Heart right ventricle (tissue), 16 donors: ENCODE data around the gene SWAP70. TPM values are rescaled to one million over a fixed set of nuclear protein-coding genes. Genes with fewer than 3 reads are reported as not detected.

ENCODE experiments used
- ATAC-seq, 8 donors: fragments of 200-7000 bp; cut with Tn5 transposase; one replicate each; pipeline ENCODE4 v1.9.1; 2020; ENCODE audit warnings: mild to moderate bottlenecking in 8 of 8, moderate library complexity in 8 of 8, moderate number of reproducible peaks in 1 of 8
- DNase-seq, 2 donors: peaks; one replicate each; pipeline ENCODE4 v3.0.0-alpha.2; 2020
- H3K27ac ChIP-seq, 10 donors: fragments of 200-600 bp; sonication (generic) in 2 of 10; one replicate each; pipeline versions ENCODE4 v1.5.0 to v1.8.0; 2020 to 2022; ENCODE audit warnings: mild to moderate bottlenecking in 3 of 10
- H3K27me3 ChIP-seq, 7 donors: fragments of 200-600 bp; one replicate each; pipeline ENCODE4 v1.8.0; 2021 to 2022; ENCODE audit warnings: mild to moderate bottlenecking in 2 of 7
- H3K36me3 ChIP-seq, 9 donors: fragments of 200-600 bp; sonication (generic) in 1 of 9; one replicate each; pipeline versions ENCODE4 v1.5.0 to v1.8.0; 2020 to 2022; ENCODE audit warnings: mild to moderate bottlenecking in 2 of 9
- H3K4me1 ChIP-seq, 9 donors: fragments of 200-600 bp; sonication (generic) in 1 of 9; one replicate each; pipeline versions ENCODE4 v1.5.0 to v1.8.0; 2020 to 2022; ENCODE audit warnings: mild to moderate bottlenecking in 4 of 9
- H3K4me3 ChIP-seq, 10 donors: fragments of 200-600 bp; sonication (generic) in 2 of 10; one replicate each; pipeline versions ENCODE4 v1.5.0 to v1.8.0; 2020 to 2022; ENCODE audit warnings: mild to moderate bottlenecking in 7 of 10, moderate library complexity in 2 of 10
- H3K9me3 ChIP-seq, 11 donors: fragments of 200-600 bp in 10 of 11; sonication (generic) in 2 of 11; one replicate each; pipeline versions ENCODE4 v1.5.0 to v1.8.0; 2013 to 2022; ENCODE audit warnings: mild to moderate bottlenecking in 2 of 11, control low read depth in 1 of 11, moderate library complexity in 1 of 11
- CTCF ChIP-seq, 9 donors: fragments of 200-600 bp; sonication (generic) in 2 of 9; IDR thresholded peaks; one replicate each; pipeline versions ENCODE4 v1.5.0 to v1.8.0; 2021 to 2022; ENCODE audit warnings: antibody characterized with exemption in 9 of 9, mild to moderate bottlenecking in 5 of 9, moderate library complexity in 1 of 9
- WGBS, 2 donors: extraction: QIAGEN DNeasy Blood & Tissue Kit; methylation state at CpG; one replicate each; pipeline ENCODE4 v1.1.7; 2013; ENCODE audit warnings: inconsistent platforms in 1 of 2; 5-methylcytosine and 5-hydroxymethylcytosine counted together
- intact Hi-C, 10 donors: fragments of 100-400 bp; cut with DNase I; formaldehyde crosslinking; loops; one replicate each; pipeline versions ENCODE4 v1.11.1 to v1.14.2; 2022
- polyA plus RNA-seq, 2 donors: library from polyadenylated mRNA; stranded (reverse); fragments of 200-250 nt; gene quantifications; one replicate each; pipeline ENCODE4 v1.2.3, GENCODE V29; 2013
- total RNA-seq, 10 donors: library from RNA; stranded (reverse); fragmentation: NEBNext Ultra II Directional in 3 of 10; extraction: Animal tissue kit (Norgen Biotek cat#: 25700) in 3 of 10; gene quantifications; one replicate each; pipeline versions ENCODE4 v1.2.1 to v1.2.4, GENCODE V29; 2021 to 2023
- donor health status: Arrhythmogenic right ventricular cardiomyopathy.
- donor health status: ischemic (EF 13 %, LVEDD 7.1; RV severe dilation, severe dysfunction).
- donor health status: healthy with polysubstance abuse.
- donor health status: DM: no; HTN: yes; CAD: no.
- donor health status: DM: no; HTN: no; CAD: no.
- donor health status: ischemic (EF 25% LVEDD 6.9; RV normal size, moderate dysfunction).
- donor health status: ischemic (EF 25% LVEDD 5.7; RV mildly dilated, moderate dysfunction).
- donor health status: healthy.
- donor health status: DM: yes; HTN: yes; CAD: no.
- donor health status: Ischemic cardiomyopathy.
- donor health status: ischemic (EF 35%, LVEDD 5.7; RV mildly dilated, moderate dysfunction).
- donor health status: nonischemic (EF 11% LVEDD 7.7; RV severe dilation, severe dysfunction).
- donor health status: DM: yes; HTN: yes; CAD: no.
- donor health status: PGD.
- donor health status: ischemic (EF 29% LVEDD 5.4; RV normal size, mild dysfunction).
- donor health status: nonischemic (EF 23%, LVEDD 6.1; RV moderate dilation, normal function).

SWAP70 gene
- total and polyA plus RNA-seq, 12 donors = 7.8 to 33.4 (median 19.6) TPM

- TF ChIP-seq CTCF (IDR thresholded peaks at IDR 0.05) = no peak
- Histone ChIP-seq H3K27ac (peak overlapping the region in 8 of 10 donors; percentile 13 to 84 (median 70)), H3K4me3 (no peak overlapping the region), H3K4me1 (peaks cover 7 to 39% (median 34%) of the 10 kb centered on the region in 9 donors), H3K27me3 (no peaks in the 10 kb centered on the region), H3K9me3 (no peaks in the 10 kb centered on the region), H3K36me3 (peaks cover 0 to 35% (median 10%) of the 10 kb centered on the region in 9 donors)
- peak in 7 of 8 donors; percentile 62 to 89 (median 86) for ATAC-seq
- no peak for DNase-seq
- intact Hi-C loops = no loop called here
- 40 to 41% methylated on average over 3 of the region's 3 CpGs for WGBS, 2 donors
Measured at GRCh38 chr11:9802291-9802861, 138.5 kb downstream of the SWAP70 start.

Other genes with a start within 250 kb of the SWAP70 start
- 10 to 100 TPM; 11.7 to 28.8 (median 17.6) TPM for gene ZNF143, start 203.1 kb upstream of the SWAP70 start, total RNA-seq
- 10 to 100 TPM in 1 of 2 donors, 1 to 10 TPM in 1; 6.1 to 19.4 TPM for gene ZNF143, start 203.1 kb upstream of the SWAP70 start, polyA plus RNA-seq
- gene WEE1, start 90.4 kb upstream of the SWAP70 start, total RNA-seq = 100 to 1,000 TPM in 2 of 10 donors, 10 to 100 TPM in 8; 22.9 to 114 (median 59.0) TPM
- gene WEE1, start 90.4 kb upstream of the SWAP70 start, polyA plus RNA-seq = 10 to 100 TPM; 12.7 to 17.0 TPM